Measurements from ENCODE around the gene CHD6. TPM values are rescaled to one million over a fixed set of nuclear protein-coding genes. Genes with fewer than 3 reads are reported as not detected.

CHD6 gene
- total RNA-seq, 2 experiments from 2014 or later = 26.9 to 45.7 TPM

DNA sequence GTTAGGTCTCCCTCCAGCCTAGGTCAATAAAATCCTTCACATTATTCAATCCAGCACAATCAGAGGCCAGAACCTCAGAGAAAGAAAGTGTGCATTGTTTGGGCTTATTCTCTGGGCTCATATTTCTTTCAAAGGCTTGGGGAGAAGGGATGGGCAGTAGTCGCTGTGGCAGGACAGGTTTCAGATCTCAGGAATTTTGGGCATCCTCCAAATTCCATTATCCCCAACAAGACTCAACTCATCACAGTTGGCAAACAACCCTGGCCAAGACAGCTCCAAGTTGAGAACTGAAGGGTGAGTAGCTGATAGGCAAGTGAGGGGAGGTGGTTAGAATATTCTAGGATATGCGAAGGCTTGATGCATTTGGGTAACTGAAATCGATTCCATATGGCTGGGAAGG lies 27.2 kb upstream of the CHD6 start:
- Histone ChIP-seq H4K20me1 (ENCODE audit: insufficient read depth, low read length) (no peaks in the 10 kb centered on the region), H3K9me2 (ENCODE audit: insufficient read depth, low read length) (no peaks in the 10 kb centered on the region), H3K9me3 (ENCODE audit: low read length) (no peaks in the 10 kb centered on the region), H3K4me2 (ENCODE audit: low read length) (no peak overlapping the region), H2AFZ (ENCODE audit: low read length) (no peak overlapping the region), H3K27ac (ENCODE audit: low read depth, low read length, poor library complexity, severe bottlenecking) (no peak overlapping the region), H3K36me3 (ENCODE audit: insufficient read depth, low read length) (no peaks in the 10 kb centered on the region), H3K4me1 (ENCODE audit: insufficient read depth, low read length, poor library complexity, severe bottlenecking) (peaks cover 16% of the 10 kb centered on the region), H3K4me3 (ENCODE audit: low read depth, low read length, poor library complexity, severe bottlenecking) (no peak overlapping the region), H3K79me2 (ENCODE audit: insufficient read depth, low read depth, low read length) (no peaks in the 10 kb centered on the region)
- DNase-seq (ENCODE audit: low spot score) = no peak
- CTCF ChIA-PET (ENCODE audit: unreplicated experiment) = no interaction called here
- TF ChIP-seq, protein P1, sequence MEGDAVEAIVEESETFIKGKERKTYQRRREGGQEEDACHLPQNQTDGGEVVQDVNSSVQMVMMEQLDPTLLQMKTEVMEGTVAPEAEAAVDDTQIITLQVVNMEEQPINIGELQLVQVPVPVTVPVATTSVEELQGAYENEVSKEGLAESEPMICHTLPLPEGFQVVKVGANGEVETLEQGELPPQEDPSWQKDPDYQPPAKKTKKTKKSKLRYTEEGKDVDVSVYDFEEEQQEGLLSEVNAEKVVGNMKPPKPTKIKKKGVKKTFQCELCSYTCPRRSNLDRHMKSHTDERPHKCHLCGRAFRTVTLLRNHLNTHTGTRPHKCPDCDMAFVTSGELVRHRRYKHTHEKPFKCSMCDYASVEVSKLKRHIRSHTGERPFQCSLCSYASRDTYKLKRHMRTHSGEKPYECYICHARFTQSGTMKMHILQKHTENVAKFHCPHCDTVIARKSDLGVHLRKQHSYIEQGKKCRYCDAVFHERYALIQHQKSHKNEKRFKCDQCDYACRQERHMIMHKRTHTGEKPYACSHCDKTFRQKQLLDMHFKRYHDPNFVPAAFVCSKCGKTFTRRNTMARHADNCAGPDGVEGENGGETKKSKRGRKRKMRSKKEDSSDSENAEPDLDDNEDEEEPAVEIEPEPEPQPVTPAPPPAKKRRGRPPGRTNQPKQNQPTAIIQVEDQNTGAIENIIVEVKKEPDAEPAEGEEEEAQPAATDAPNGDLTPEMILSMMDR (conservative IDR thresholded peaks at IDR 0.05; ENCODE audit: low read length) = no peak
- POLR2A ChIA-PET = no interaction called here
- intact Hi-C loops (cut with micrococcal nuclease; ENCODE audit: unreplicated experiment) = no loop called here
- BruUV-seq (replicated peaks) = no TSS peak

DNA sequence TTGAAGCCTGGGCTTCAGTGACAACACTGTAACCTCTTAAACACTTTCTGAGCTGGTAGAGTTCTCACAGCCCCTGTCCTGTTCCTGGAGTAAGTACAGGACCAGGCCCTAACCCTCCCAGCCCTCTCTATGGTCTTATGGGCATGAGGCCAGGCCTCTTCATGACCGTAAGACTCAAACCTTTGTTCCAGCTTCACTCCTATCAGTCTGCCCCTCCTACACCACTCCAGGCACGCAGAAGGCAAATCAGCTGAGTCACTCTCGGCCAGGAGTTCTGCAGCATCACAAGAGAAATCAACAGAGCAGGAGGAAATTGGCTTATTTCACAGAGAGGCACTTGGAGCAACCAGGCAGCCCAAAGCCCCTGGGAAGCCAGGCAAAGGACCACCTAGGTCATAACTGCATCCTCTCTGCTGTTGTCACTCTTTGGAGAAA lies 25.3 kb upstream of the CHD6 start:
- Histone ChIP-seq H3K4me2 (ENCODE audit: low read length) (no peak overlapping the region), H3K4me1 (ENCODE audit: insufficient read depth, low read length, poor library complexity, severe bottlenecking) (no peaks in the 10 kb centered on the region), H3K36me3 (ENCODE audit: insufficient read depth, low read length) (no peaks in the 10 kb centered on the region), H2AFZ (ENCODE audit: low read length) (no peak overlapping the region), H3K9me3 (ENCODE audit: low read length) (no peaks in the 10 kb centered on the region), H3K4me3 (ENCODE audit: low read depth, low read length, poor library complexity, severe bottlenecking) (no peak overlapping the region), H3K9me2 (ENCODE audit: insufficient read depth, low read length) (no peaks in the 10 kb centered on the region), H4K20me1 (ENCODE audit: insufficient read depth, low read length) (no peaks in the 10 kb centered on the region), H3K27ac (ENCODE audit: low read depth, low read length, poor library complexity, severe bottlenecking) (no peak overlapping the region), H3K79me2 (ENCODE audit: insufficient read depth, low read depth, low read length) (no peaks in the 10 kb centered on the region)
- ChIA-PET POLR2A (interaction anchor here (1.0 to 1.1 kb wide), 2 partner anchors 9 to 76 kb away, joined by 3 to 4 read pairs; no protein-coding TSS in a partner anchor), CTCF (ENCODE audit: unreplicated experiment) (no interaction called here)
- TF ChIP-seq, protein P1 (conservative IDR thresholded peaks at IDR 0.05; ENCODE audit: low read length) = no peak
- no peak for TF ChIP-seq EZH2phosphoT487 (IDR thresholded peaks at IDR 0.05; ENCODE audit: borderline replicate concordance, low read depth, low read length)
- no TSS peak for BruUV-seq (replicated peaks)
- intact Hi-C loops (cut with micrococcal nuclease; ENCODE audit: unreplicated experiment) = no loop called here
- DNase-seq (ENCODE audit: low spot score) = no peak

DNA sequence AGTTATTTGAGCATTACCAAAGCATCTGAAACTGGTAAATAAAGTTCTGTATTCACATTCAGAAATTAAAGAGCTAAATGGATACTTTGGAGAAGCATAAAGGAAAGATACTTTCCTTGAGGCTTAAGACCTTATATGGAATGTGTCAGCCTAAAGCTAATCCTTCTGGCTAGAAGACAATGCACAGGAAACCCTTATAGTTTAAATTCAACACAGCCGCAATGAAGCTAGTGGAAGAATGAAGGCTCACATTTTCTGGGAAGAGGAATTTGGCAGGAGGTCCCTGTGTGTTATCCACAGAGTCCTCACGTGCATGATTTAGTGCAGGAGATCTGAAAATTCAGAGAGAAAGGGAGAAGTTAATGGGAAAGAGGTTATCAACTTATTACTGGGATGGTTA lies 21.5 kb upstream of the CHD6 start:
- H3K9me2 ChIP-seq (ENCODE audit: insufficient read depth, low read length) = no peaks in the 10 kb centered on the region
- H2AFZ ChIP-seq (ENCODE audit: low read length) = no peak overlapping the region
- TF ChIP-seq EZH2phosphoT487 (IDR thresholded peaks at IDR 0.05; ENCODE audit: borderline replicate concordance, low read depth, low read length) = no peak
- TF ChIP-seq, protein P1 (conservative IDR thresholded peaks at IDR 0.05; ENCODE audit: low read length) = no peak
- DNase-seq (ENCODE audit: low spot score) = no peak
- H3K9me3 ChIP-seq (ENCODE audit: low read length) = no peaks in the 10 kb centered on the region
- intact Hi-C loops (cut with micrococcal nuclease; ENCODE audit: unreplicated experiment) = no loop called here
- H4K20me1 ChIP-seq (ENCODE audit: insufficient read depth, low read length) = no peaks in the 10 kb centered on the region
- H3K4me2 ChIP-seq (ENCODE audit: low read length) = no peak overlapping the region
- CTCF ChIA-PET (ENCODE audit: unreplicated experiment) = no interaction called here
- H3K79me2 ChIP-seq (ENCODE audit: insufficient read depth, low read depth, low read length) = no peaks in the 10 kb centered on the region
- POLR2A ChIA-PET = interaction anchor here (0.6 kb wide), 1 partner anchor 10 kb away, joined by 3 read pairs; no protein-coding TSS in a partner anchor
- H3K36me3 ChIP-seq (ENCODE audit: insufficient read depth, low read length) = no peaks in the 10 kb centered on the region
- BruUV-seq (replicated peaks) = no TSS peak
- H3K4me1 ChIP-seq (ENCODE audit: insufficient read depth, low read length, poor library complexity, severe bottlenecking) = no peaks in the 10 kb centered on the region
- no peak overlapping the region for H3K4me3 ChIP-seq (ENCODE audit: low read depth, low read length, poor library complexity, severe bottlenecking)
- H3K27ac ChIP-seq (ENCODE audit: low read depth, low read length, poor library complexity, severe bottlenecking) = no peak overlapping the region

Data from OCI-LY7 (cell line).